ENCODE measurements around the gene EIF4A3.

DNA sequence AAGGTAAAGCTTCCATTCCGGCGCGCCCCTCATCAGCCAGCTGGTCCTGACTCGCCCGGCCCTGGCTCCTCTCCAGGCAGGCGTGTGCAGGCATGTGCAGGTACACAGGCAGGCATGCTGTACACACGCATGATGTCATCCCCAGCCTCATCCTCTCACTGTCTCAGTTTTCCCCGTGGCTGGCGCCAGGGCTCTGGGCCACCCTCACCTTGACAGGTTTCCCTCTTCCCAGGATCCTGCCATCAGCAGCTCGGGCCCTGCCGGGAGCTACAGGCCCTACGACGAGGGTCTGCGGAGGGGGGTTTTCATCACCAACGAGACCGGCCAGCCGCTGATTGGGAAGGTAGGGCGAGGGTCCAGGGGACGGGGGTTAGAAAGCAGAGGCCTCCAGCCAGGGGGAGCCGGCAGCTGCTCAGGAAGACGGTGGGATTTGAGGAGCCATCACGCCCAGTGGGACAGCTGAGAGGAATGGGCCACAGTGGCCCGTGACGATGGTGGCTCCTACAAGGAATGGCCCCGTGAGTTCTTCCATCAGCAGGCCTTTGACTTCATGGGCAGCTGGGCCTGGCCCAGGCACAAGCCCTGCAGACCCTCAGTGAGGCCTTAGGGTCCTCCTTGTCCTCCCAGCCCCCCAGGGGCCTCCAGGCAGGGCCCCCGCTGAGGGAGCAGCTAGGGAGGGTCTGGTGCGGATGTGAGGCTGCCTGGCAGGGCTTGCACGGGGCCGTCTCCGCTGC lies 37.0 kb downstream of the EIF4A3 start:
- no peak for TF ChIP-seq ARNTL (CRISPR knock-in tag; IDR thresholded peaks at IDR 0.05; ENCODE audit: borderline replicate concordance, low read depth)
- no peak for TF ChIP-seq RARB (CRISPR knock-in tag; IDR thresholded peaks at IDR 0.05)
- TF ChIP-seq, protein P1, sequence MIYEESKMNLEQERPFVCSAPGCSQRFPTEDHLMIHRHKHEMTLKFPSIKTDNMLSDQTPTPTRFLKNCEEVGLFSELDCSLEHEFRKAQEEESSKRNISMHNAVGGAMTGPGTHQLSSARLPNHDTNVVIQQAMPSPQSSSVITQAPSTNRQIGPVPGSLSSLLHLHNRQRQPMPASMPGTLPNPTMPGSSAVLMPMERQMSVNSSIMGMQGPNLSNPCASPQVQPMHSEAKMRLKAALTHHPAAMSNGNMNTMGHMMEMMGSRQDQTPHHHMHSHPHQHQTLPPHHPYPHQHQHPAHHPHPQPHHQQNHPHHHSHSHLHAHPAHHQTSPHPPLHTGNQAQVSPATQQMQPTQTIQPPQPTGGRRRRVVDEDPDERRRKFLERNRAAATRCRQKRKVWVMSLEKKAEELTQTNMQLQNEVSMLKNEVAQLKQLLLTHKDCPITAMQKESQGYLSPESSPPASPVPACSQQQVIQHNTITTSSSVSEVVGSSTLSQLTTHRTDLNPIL (CRISPR knock-in tag; IDR thresholded peaks at IDR 0.05; ENCODE audit: low read depth), result no peak
- no peak for TF ChIP-seq ZNF70 (CRISPR knock-in tag; IDR thresholded peaks at IDR 0.05)
- TF ChIP-seq PPARA (CRISPR knock-in tag; IDR thresholded peaks at IDR 0.05; ENCODE audit: borderline replicate concordance), result no peak
- no peak for TF ChIP-seq SNAI2 (CRISPR knock-in tag; IDR thresholded peaks at IDR 0.05)

Measured in SK-N-SH treated with all-trans-retinoic acid at 6 μM for 48 hours (cell line).